ENCODE data around the gene CLIC3. TPM values are rescaled to one million over a fixed set of nuclear protein-coding genes. Genes with fewer than 3 reads are reported as not detected.
"Not testable (repeated sequence)": the region's sequence is repeated elsewhere in the genome, so short reads cannot be mapped to it uniquely, and the experiment has no call there.

CLIC3 gene
- total RNA-seq, 4 donors from 2014 or later = 94.8 to 442 (median 200) TPM

- no peak for DNase-seq
- peaks cover 0 to 14% (median 5%) of the 10 kb centered on the region in 3 donors for H3K36me3 ChIP-seq
- TF ChIP-seq CTCF (IDR thresholded peaks at IDR 0.05) (peak; percentile 84 to 93 (median 91)), POLR2A (IDR thresholded peaks at IDR 0.05) (no peak)
- 0 to 7% methylated on average over 2 to 3 of the region's 24 CpGs for WGBS, 2 donors
- peaks cover 14 to 36% (median 24%) of the 10 kb centered on the region in 3 donors for H3K4me1 ChIP-seq
- intact Hi-C loops (cut with DNase I) = loop anchor here (5.0 kb wide), 1 partner anchor 253 kb away; no protein-coding TSS in a partner anchor
- no peaks in the 10 kb centered on the region for H3K9me3 ChIP-seq
- H3K4me3 ChIP-seq = peak overlapping the region in 2 of 4 donors; percentile 5 to 26
- H3K27me3 ChIP-seq = peaks cover 0 to 11% (median 0%) of the 10 kb centered on the region in 4 donors
- H3K27ac ChIP-seq = peak overlapping the region in 2 of 4 donors; percentile 54 to 64
Observed at GRCh38 chr9:137034709-137035506, 38.5 kb upstream of the CLIC3 start.

GRCh38 chr9:137034039-137034708, 37.8 kb upstream of the CLIC3 start:
- Histone ChIP-seq H3K36me3 (peaks cover 0 to 6% (median 0%) of the 10 kb centered on the region in 3 donors), H3K27ac (peak overlapping the region in 2 of 4 donors; percentile 54 to 64), H3K27me3 (peaks cover 0 to 11% (median 0%) of the 10 kb centered on the region in 4 donors), H3K4me1 (peaks cover 18 to 43% (median 26%) of the 10 kb centered on the region in 3 donors), H3K9me3 (no peaks in the 10 kb centered on the region), H3K4me3 (peak overlapping the region in 2 of 4 donors; percentile 5 to 40)
- intact Hi-C loops (cut with DNase I) = loop anchor here (5.0 kb wide), 1 partner anchor 252 kb away; no protein-coding TSS in a partner anchor
- 13 to 20% methylated on average over 2 to 11 of the region's 15 CpGs for WGBS, 2 donors
- TF ChIP-seq POLR2A (IDR thresholded peaks at IDR 0.05) (no peak), CTCF (IDR thresholded peaks at IDR 0.05) (no peak)
- no peak for DNase-seq

- peak overlapping the region in 1 of 4 donors; percentile 34 for H3K27ac ChIP-seq
- H3K36me3 ChIP-seq, DNase-seq, H3K9me3 ChIP-seq: not testable (repeated sequence)
- H3K27me3 ChIP-seq = peaks cover 0 to 11% (median 0%) of the 10 kb centered on the region in 4 donors
- peaks cover 25 to 50% (median 33%) of the 10 kb centered on the region in 3 donors for H3K4me1 ChIP-seq
- intact Hi-C loops (cut with DNase I) = loop anchor here (5.0 kb wide), 1 partner anchor 251 kb away; no protein-coding TSS in a partner anchor
- H3K4me3 ChIP-seq = peak overlapping the region in 3 of 4 donors; percentile 8 to 40 (median 23)
- WGBS, 2 donors = 83 to 92% methylated on average over 5 of the region's 5 CpGs
Observed at GRCh38 chr9:137033481-137033880, 37.1 kb upstream of the CLIC3 start.

GRCh38 chr9:137032858-137033257, 36.5 kb upstream of the CLIC3 start:
- intact Hi-C loops (cut with DNase I) = loop anchor here (5.0 kb wide), 1 partner anchor 251 kb away; no protein-coding TSS in a partner anchor
- Histone ChIP-seq H3K4me1 (peaks cover 27 to 53% (median 36%) of the 10 kb centered on the region in 3 donors), H3K4me3 (peak overlapping the region in 2 of 4 donors; percentile 8 to 40), H3K9me3 (no peaks in the 10 kb centered on the region), H3K27me3 (peaks cover 0 to 11% (median 0%) of the 10 kb centered on the region in 4 donors), H3K36me3 (no peaks in the 10 kb centered on the region), H3K27ac (peak overlapping the region in 2 of 4 donors; percentile 39 to 64)
- no peak for TF ChIP-seq CTCF (IDR thresholded peaks at IDR 0.05)
- 50 to 79% methylated on average over 4 to 8 of the region's 10 CpGs for WGBS, 2 donors
- no peak for DNase-seq

- 53% methylated on average over 9 of the region's 16 CpGs; no CpG with 5 or more reads in 1 of the 2 donors for WGBS, 2 donors
- intact Hi-C loops (cut with DNase I) = loop anchor here (5.0 kb wide), 1 partner anchor 250 kb away; no protein-coding TSS in a partner anchor
- Histone ChIP-seq H3K27me3 (peaks cover 0 to 11% (median 0%) of the 10 kb centered on the region in 4 donors), H3K9me3 (no peaks in the 10 kb centered on the region), H3K36me3 (no peaks in the 10 kb centered on the region), H3K27ac (peak within 1 kb of the TSS in 2 of 4 donors; percentile 39 to 64), H3K4me3 (peak within 1 kb of the TSS in 1 of 4 donors; percentile 40), H3K4me1 (peaks cover 33 to 60% (median 43%) of the 10 kb centered on the region in 3 donors)
- TF ChIP-seq POLR2A (IDR thresholded peaks at IDR 0.05) = no peak
- TF ChIP-seq CTCF (IDR thresholded peaks at IDR 0.05) = no peak
- DNase-seq = no peak
Observed at GRCh38 chr9:137031904-137032640, 35.7 kb upstream of the CLIC3 start, which contains the start of gene FUT7. TSS of gene FUT7 (minus strand) at chr9:137032088. CDS start at chr9:137031991, 97 bp downstream.

All from esophagus squamous epithelium (tissue), 5 donors.